Dermis blood vessel endothelial cell (primary cell): ENCODE data around the gene LIF. TPM values are rescaled to one million over a fixed set of nuclear protein-coding genes. Genes with fewer than 3 reads are reported as not detected.
"Not testable (repeated sequence)": the region's sequence is repeated elsewhere in the genome, so short reads cannot be mapped to it uniquely, and the experiment has no call there.

Experiments
- DNase-seq: peaks from one replicate; pipeline ENCODE4 v3.0.0; 2010
- total RNA-seq: library from RNA; depleted of rRNA; stranded (reverse); fragments of >200 nt; gene quantifications from 2 replicates; pipeline ENCODE4 v1.2.3, GENCODE V29; 2014

Gene LIF
- total RNA-seq, 1 donor from 2014 or later: 1.7 TPM

GRCh38 chr22:30224161-30224857 lies 22.2 kb downstream of the LIF start:
- no peak for DNase-seq

- DNase-seq: no peak
Observed at GRCh38 chr22:30223303-30223702, 23.3 kb downstream of the LIF start.

GRCh38 chr22:30222321-30222720 lies 24.2 kb downstream of the LIF start:
- no peak for DNase-seq

- DNase-seq: no peak
Observed at GRCh38 chr22:30221121-30221992, 25.2 kb downstream of the LIF start.

GRCh38 chr22:30220338-30221012 lies 26.1 kb downstream of the LIF start:
- no peak for DNase-seq

- no peak for DNase-seq
Observed at GRCh38 chr22:30219668-30220278, 26.8 kb downstream of the LIF start.

- DNase-seq: peak; percentile 27
Observed at GRCh38 chr22:30219049-30219654, 27.4 kb downstream of the LIF start.

GRCh38 chr22:30217698-30218560 lies 28.6 kb downstream of the LIF start:
- DNase-seq: no peak

GRCh38 chr22:30216710-30217109 lies 29.8 kb downstream of the LIF start:
- DNase-seq: no peak

- DNase-seq: not testable (repeated sequence)
Observed at GRCh38 chr22:30216272-30216671, 30.3 kb downstream of the LIF start.

- DNase-seq: no peak
Observed at GRCh38 chr22:30214703-30215407, 31.7 kb downstream of the LIF start.

- DNase-seq: no peak
Observed at GRCh38 chr22:30212996-30213441, 33.5 kb downstream of the LIF start.

- DNase-seq: peak; percentile 60
Observed at GRCh38 chr22:30212363-30212995, 34.1 kb downstream of the LIF start.

GRCh38 chr22:30211124-30211820 lies 35.3 kb downstream of the LIF start:
- no peak for DNase-seq

- no peak for DNase-seq
Observed at GRCh38 chr22:30210235-30210909, 36.2 kb downstream of the LIF start.

- DNase-seq: no peak
Observed at GRCh38 chr22:30209642-30210041, 36.9 kb downstream of the LIF start.

- DNase-seq: peak; percentile 81
Observed at GRCh38 chr22:30208631-30209603, 37.6 kb downstream of the LIF start.

- peak; percentile 62 for DNase-seq
Observed at GRCh38 chr22:30206944-30207343, 39.6 kb downstream of the LIF start.
